GM23248 (cell line): ENCODE data around the gene NOS1.

Experiments used
- EZH2 ChIP-seq: fragments of 200-600 bp; sonication (generic); IDR thresholded peaks from 2 replicates; pipeline ENCODE4 v1.6.1; 2018; ENCODE audit warnings: antibody characterized with exemption, mild to moderate bottlenecking; ENCODE audit not compliant: insufficient read depth, poor library complexity, severe bottlenecking
- EZH2phosphoT487 ChIP-seq: fragments of 200-600 bp; sonication (generic); IDR thresholded peaks from 2 replicates; pipeline ENCODE4 v1.6.1; 2018; ENCODE audit warnings: antibody characterized with exemption, moderate library complexity, mild to moderate bottlenecking, low read depth; ENCODE audit not compliant: insufficient read depth

DNA sequence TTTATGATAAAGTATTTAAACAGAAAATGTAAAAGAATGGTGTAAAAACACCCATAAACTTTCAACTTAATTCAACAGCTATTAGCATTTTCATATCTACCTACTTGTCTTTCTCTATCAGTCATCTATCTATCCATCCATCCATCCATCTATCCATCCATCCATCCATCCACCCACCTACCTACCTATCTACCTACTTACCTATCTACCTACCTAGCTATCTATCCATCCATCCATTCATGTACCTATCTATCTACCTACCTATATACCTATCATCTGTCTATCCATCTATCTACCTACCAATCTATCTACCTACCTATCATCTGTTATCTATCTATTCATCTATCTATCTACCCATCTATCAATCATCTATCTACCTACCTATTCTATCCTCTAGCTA is 8.5 kb downstream of the NOS1 start:
- TF ChIP-seq EZH2phosphoT487 (no peak), EZH2 (no peak)
